IPS-15b (cell line): ENCODE data around the gene KRT76.

Source experiments
- H3K27me3 ChIP-seq: one replicate; pipeline ENCODE4 v1.6.1; 2013; ENCODE audit warnings: low read length; ENCODE audit not compliant: control insufficient read depth, insufficient read depth
- H3K36me3 ChIP-seq: one replicate; pipeline ENCODE4 v1.6.1; 2013; ENCODE audit warnings: low read length; ENCODE audit not compliant: control insufficient read depth, insufficient read depth
- H3K4me1 ChIP-seq: one replicate; pipeline ENCODE4 v1.6.1; 2013; ENCODE audit warnings: mild to moderate bottlenecking, low read length; ENCODE audit not compliant: control insufficient read depth, insufficient read depth
- H3K4me3 ChIP-seq: one replicate; pipeline ENCODE4 v1.5.1; 2013; ENCODE audit warnings: low read depth, low read length
- H3K9ac ChIP-seq: one replicate; pipeline ENCODE4 v1.6.1; 2013; ENCODE audit warnings: low read depth, mild to moderate bottlenecking, low read length
- H3K9me3 ChIP-seq: one replicate; pipeline ENCODE4 v1.6.1; 2013; ENCODE audit warnings: mild to moderate bottlenecking, low read length; ENCODE audit not compliant: control insufficient read depth, insufficient read depth

KRT76 gene

DNA sequence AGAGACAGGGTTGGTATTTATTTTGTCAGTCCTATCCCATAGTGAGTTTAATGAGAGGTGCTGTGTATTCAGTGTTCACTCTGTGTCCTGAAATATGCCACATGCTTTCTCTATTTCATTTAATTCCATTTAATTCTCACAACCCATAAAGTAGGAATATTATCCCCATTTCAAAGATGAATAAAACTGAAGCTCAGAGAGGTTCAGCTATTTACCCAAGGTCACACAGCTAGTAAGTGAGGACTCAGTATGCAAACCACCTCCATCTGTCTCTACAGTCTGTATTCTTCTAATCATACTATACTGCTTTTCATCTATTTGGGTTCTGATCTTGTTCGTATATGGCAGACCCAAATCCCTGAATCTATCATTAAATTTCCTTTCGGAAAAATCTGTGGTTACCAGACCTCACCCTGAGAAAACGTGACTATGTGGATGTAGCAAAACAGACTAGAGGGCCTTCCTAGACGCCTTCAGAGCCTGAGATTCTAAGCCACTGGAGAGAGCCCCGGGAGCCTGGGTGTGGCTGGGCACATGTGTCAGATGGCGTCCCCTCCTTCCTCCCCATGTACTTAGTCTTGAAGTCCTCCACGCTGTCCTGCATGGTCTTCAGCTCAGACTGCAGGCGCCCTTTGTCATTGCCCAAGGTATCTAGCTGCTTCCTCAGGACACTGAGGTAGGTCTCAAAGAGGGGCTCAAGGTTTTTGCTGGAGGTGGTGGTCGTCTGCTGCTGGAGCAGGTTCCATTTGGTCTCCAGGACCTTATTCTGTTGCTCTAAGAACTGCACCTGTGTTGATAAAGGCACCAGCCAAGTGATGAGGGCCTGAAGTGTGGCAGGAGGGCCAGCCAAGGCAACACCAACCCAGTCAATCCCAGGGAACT is 34.3 kb upstream of the KRT76 start:
- Histone ChIP-seq H3K27me3 (no peaks in the 10 kb centered on the region), H3K9ac (no peak overlapping the region), H3K9me3 (no peaks in the 10 kb centered on the region), H3K4me1 (no peaks in the 10 kb centered on the region), H3K36me3 (no peaks in the 10 kb centered on the region), H3K4me3 (no peak overlapping the region)

DNA sequence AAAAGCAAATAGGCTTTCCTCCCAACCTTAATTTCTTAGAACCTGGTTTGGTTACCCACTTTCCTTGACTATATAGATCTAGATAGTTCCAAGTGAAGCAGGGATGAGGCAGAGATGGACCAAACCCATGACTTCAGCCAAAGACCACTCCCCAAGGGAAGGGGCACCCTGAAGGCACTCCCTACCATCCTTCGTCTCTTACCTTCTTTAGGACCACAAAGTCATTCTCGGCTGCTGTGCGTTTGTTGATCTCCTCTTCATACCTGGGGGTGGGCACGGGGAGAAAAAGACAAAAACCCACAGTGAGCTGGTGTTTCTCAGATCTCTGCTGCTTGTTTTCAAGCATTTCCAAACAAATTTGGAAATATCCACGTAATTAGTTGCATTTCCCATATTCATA is 33.4 kb upstream of the KRT76 start:
- Histone ChIP-seq H3K36me3 (no peaks in the 10 kb centered on the region), H3K4me3 (no peak overlapping the region), H3K9ac (no peak overlapping the region), H3K9me3 (no peaks in the 10 kb centered on the region), H3K4me1 (no peaks in the 10 kb centered on the region), H3K27me3 (no peaks in the 10 kb centered on the region)

DNA sequence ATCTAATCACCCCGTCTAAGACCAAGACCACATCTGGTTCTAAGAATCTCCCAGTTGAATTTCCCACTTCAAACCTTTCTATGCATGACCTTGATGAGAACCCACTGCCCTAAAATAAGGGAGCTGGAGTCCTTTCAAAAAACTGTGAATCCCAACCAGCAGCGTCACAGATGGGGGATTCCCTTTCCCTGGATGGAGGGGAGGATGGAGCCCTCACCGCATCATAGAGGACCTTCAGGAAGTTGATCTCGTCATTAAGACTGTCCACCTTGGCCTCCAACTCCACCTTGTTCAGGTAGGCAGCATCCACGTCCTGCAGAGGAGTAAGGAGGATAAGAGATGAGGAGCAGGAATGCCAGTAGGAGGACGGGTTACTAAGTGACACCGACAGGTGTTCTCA is 32.0 kb upstream of the KRT76 start:
- Histone ChIP-seq H3K9ac (no peak overlapping the region), H3K4me1 (no peaks in the 10 kb centered on the region), H3K27me3 (no peaks in the 10 kb centered on the region), H3K36me3 (no peaks in the 10 kb centered on the region), H3K9me3 (no peaks in the 10 kb centered on the region), H3K4me3 (no peak overlapping the region)

DNA sequence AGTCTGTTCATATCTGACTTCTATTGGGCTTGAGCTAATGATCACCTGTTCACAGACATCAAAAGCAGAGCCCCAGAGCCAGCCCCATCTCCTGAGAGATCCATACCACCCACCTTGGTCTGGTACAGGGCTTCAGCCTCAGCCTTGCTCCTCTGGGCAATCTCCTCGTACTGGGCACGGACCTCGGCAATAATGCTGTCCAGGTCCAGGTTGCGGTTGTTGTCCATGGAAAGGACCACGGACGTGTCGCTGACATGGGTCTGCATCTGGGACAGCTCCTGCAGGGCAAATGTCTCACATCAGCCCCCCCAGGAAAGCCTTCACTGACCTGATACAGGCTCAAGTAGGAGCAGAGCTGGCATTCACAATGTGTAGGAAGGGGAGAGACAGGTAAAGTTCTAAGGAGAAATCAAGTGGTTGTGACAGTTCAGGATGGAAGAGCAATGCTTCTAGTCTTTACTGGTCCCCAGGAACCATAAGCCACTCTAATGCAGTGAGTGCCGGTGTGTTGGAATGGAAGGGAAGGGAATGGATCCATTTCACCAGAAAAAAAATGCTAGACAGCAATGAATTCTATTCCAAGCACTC is 31.5 kb upstream of the KRT76 start:
- H3K9me3 ChIP-seq, result no peaks in the 10 kb centered on the region
- no peaks in the 10 kb centered on the region for H3K4me1 ChIP-seq
- H3K27me3 ChIP-seq, result no peaks in the 10 kb centered on the region
- H3K36me3 ChIP-seq, result no peaks in the 10 kb centered on the region
- no peak overlapping the region for H3K9ac ChIP-seq
- H3K4me3 ChIP-seq, result no peak overlapping the region

DNA sequence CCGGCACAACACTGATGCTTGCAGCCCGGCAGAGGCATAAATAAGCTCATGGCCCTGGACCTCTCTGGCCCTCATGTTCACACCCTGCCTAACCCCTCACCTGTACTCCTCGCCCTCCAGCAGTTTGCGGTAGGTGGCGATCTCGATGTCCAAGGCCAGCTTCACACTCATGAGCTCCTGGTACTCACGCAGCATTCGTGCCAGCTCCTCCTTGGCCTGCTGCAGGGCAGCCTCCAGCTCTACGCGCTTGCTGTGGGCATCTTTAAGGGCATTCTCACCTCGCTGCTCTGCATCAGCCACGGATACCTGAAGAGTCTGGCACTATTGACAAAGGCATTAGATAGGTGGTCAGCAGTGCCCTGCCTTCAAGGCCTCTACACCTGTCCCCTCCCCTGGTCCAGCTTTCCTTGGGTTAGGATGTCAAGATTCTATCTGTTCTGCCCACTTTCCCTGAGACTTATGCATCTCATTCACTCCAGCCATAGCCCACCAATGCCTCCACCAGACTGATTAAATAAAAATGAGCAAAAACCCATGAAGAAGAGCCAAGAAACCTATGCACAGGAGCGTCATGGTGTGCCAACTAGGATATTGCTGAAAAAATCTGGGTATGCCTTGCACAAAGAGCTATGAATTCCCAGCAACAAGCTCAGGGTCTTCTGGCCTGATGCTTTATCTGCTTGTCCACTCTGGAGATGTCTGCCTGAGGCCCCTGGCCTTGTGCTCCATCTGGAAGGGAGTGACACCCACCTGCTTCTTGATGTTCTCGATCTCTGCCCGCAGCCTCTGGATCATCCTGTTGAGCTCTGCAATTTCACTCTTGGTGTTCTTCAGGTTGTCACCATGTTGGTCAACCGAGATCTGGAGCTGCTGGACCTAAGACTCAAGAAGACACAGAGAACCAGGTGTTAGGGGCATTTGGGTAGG is 30.7 kb upstream of the KRT76 start:
- H3K4me3 ChIP-seq, result no peak overlapping the region
- no peaks in the 10 kb centered on the region for H3K4me1 ChIP-seq
- no peaks in the 10 kb centered on the region for H3K9me3 ChIP-seq
- H3K27me3 ChIP-seq, result no peaks in the 10 kb centered on the region
- H3K9ac ChIP-seq, result no peak overlapping the region
- H3K36me3 ChIP-seq, result no peaks in the 10 kb centered on the region

DNA sequence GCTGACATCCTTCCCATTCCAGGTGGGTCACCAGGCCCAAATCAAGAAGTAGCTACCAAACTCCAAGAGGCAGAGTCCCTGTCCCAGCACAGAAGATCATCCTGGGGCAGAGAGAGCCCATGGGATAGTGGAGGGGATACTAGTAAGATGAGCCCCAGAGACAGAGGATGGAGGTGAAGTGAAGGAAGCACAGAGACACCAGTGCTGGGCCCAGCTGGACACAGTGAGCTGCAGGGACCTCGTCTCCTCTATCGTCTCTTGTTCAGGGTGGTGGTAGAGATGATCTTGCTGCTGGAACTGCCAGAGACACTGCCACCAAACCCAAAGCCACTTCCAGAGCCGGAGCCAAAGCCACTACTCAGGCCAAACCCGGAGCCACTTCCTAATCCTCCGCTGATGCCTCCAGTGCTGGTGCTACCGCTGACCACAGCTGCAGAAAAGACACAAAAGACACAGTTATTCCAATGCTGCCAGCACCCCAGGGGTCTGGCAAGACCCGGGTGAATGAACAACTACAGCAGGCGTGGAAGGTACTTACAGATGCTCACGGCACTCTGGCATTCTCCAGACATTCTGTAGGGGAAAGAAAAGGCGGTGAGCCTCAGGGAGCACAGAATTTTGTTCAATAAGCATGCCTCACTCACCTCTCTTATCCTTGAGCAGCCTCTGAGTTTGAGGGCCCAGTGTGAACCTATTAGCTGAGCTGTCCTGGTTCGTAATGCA is 29.8 kb upstream of the KRT76 start:
- no peaks in the 10 kb centered on the region for H3K9me3 ChIP-seq
- no peak overlapping the region for H3K9ac ChIP-seq
- no peaks in the 10 kb centered on the region for H3K36me3 ChIP-seq
- H3K4me1 ChIP-seq, result no peaks in the 10 kb centered on the region
- H3K4me3 ChIP-seq, result no peak overlapping the region
- no peaks in the 10 kb centered on the region for H3K27me3 ChIP-seq

DNA sequence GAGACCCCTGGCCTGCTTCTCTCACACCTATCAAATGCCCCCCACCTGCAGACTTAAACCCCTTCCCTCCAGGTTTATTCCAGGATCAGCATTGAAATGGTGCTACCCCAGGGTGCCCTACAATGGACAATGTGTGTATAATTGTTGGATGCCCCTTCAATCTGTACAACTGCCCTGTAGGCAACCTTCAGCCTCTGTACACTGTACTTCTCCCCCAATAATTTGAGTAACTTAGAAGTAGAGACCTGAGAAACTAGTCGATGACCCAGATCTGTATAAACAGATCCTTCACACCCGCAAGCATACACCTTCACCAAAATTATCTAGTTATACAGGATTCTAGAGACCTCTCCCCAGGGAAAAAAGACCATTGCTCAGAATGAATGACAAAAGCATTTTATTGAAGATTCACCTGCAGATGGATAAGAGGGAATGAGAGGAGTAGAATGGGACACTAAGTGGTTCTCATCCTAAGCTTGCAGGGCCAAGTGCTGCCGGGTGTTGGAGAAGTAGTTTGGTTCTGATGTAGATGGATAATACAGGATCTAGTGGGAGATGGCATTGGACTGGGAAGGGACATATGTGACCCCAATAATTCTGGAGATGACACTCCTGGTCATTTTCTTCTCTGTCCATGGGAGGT is 29.1 kb upstream of the KRT76 start:
- peaks cover 2% of the 10 kb centered on the region for H3K4me1 ChIP-seq
- no peaks in the 10 kb centered on the region for H3K9me3 ChIP-seq
- no peaks in the 10 kb centered on the region for H3K36me3 ChIP-seq
- H3K9ac ChIP-seq, result no peak overlapping the region
- no peaks in the 10 kb centered on the region for H3K27me3 ChIP-seq
- no peak overlapping the region for H3K4me3 ChIP-seq

DNA sequence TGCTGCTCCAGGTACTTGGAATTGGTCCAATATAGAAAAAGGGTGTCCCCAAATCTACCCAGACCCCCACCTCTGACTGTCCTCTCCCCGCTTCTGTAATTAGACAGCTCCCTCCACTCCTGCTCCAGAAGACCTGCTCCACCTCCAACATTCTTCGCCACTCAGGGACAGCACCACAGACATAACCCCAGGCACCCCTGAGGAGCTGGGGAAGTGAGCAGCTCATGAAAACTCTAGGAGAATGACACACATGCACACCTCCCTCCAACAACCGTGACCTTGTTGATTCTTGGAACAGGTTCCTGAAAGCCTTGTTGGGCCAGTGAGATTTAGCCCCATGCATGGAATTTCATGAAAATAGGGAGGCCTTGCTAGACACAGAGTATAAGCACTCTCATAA is 28.6 kb upstream of the KRT76 start:
- Histone ChIP-seq H3K36me3 (no peaks in the 10 kb centered on the region), H3K4me3 (no peak overlapping the region), H3K27me3 (no peaks in the 10 kb centered on the region)

DNA sequence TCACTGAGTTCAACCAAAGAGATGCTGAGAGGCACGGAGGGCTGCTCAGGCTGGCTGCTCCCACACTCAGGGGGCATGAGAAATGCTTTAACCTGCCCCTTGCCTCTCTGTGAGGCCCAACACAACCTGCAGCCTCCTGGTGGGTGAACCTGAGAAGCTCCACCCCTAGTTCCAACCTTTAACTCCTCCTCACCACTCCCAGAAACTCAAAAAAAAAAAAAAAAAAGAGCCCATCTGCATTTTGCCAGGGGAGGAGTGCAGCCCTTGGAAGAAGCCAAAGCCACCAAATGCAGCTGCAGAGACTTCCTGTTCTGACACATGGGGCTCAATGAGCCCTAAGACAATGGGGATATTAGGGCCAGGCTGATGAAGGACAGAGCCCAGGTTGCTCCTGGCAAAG is 27.9 kb upstream of the KRT76 start:
- no peak overlapping the region for H3K4me3 ChIP-seq
- H3K9ac ChIP-seq, result no peak overlapping the region
- no peaks in the 10 kb centered on the region for H3K9me3 ChIP-seq
- H3K4me1 ChIP-seq, result peaks cover 5% of the 10 kb centered on the region
- H3K27me3 ChIP-seq, result no peaks in the 10 kb centered on the region
- no peaks in the 10 kb centered on the region for H3K36me3 ChIP-seq

More for the DNA sequence above, 28.6 kb upstream of the KRT76 start:
- H3K9ac ChIP-seq, result no peak overlapping the region
- H3K9me3 ChIP-seq, result no peaks in the 10 kb centered on the region
- H3K4me1 ChIP-seq, result peaks cover 4% of the 10 kb centered on the region

DNA sequence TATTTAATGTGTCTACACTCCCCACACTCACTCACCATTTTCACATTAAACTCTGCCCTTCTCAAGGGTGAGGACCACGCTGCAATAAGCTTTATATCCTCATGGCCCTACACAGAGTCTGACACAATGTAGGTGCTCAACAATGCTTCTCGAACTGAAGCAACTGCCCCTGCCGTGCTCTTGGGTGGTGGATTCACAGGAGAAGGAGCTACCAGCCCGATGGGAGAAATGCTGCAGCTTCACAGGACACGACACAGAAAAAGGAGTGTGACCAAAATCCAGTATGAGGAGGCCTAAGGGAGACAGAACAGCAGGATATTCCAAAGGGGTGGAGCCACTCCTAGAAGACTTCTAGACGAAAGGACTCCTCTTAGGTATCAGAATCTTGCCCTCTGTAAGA is 25.3 kb upstream of the KRT76 start:
- Histone ChIP-seq H3K9ac (no peak overlapping the region), H3K36me3 (no peaks in the 10 kb centered on the region), H3K27me3 (no peaks in the 10 kb centered on the region), H3K9me3 (no peaks in the 10 kb centered on the region), H3K4me3 (no peak overlapping the region), H3K4me1 (peaks cover 8% of the 10 kb centered on the region)

DNA sequence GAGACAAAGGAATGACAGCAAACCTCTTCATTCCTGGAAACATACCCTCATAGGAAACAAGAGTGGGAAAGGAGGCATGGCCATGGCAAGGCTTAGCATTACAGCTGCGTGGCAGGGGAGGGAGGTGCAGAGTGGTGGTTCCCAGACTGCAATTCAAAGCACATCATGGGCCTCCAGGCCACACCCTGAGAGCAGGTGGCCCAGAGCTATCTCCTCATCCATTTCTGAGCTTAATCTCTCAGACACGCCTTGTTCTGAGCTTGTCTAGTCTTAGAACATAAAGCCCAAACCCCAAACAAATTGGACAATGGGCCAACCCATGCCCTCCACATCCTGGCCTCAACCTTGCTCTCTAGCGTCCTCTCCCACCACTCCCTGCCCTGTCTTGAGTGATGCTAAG is 24.6 kb upstream of the KRT76 start:
- Histone ChIP-seq H3K36me3 (no peaks in the 10 kb centered on the region), H3K9me3 (no peaks in the 10 kb centered on the region), H3K4me3 (no peak overlapping the region), H3K9ac (no peak overlapping the region), H3K27me3 (no peaks in the 10 kb centered on the region), H3K4me1 (peaks cover 8% of the 10 kb centered on the region)
